Liver (tissue), 9 donors: ENCODE results near the gene TWIST2. TPM values are rescaled to one million over a fixed set of nuclear protein-coding genes. Genes with fewer than 3 reads are reported as not detected.

Experiments used
- DNase-seq: peaks from one replicate; pipeline ENCODE4 v3.0.0-alpha.2; 2017; ENCODE audit warnings: low spot score
- H3K27ac ChIP-seq, 2 donors: one replicate each; pipeline ENCODE4 v1.7.0; 2013; ENCODE audit warnings: inconsistent platforms in 2 of 2, low read length in 2 of 2, control low read depth in 1 of 2, low read depth in 1 of 2, mild to moderate bottlenecking in 1 of 2
- H3K27me3 ChIP-seq, 4 donors: one replicate each; pipeline versions ENCODE4 v1.6.1 to v1.7.0; 2013; ENCODE audit warnings: low read length in 3 of 4, inconsistent platforms in 1 of 4, mild to moderate bottlenecking in 1 of 4, moderate library complexity in 1 of 4; ENCODE audit not compliant: control insufficient read depth in 4 of 4, insufficient read depth in 4 of 4
- H3K36me3 ChIP-seq, 4 donors: one replicate each; pipeline versions ENCODE4 v1.6.1 to v1.7.0; 2013; ENCODE audit warnings: low read length in 3 of 4, mild to moderate bottlenecking in 3 of 4, low read depth in 1 of 4, moderate library complexity in 1 of 4; ENCODE audit not compliant: control insufficient read depth in 4 of 4, insufficient read depth in 3 of 4
- H3K4me1 ChIP-seq, 4 donors: one replicate each; pipeline versions ENCODE4 v1.6.1 to v1.7.0; 2013; ENCODE audit warnings: low read length in 3 of 4, mild to moderate bottlenecking in 3 of 4, moderate library complexity in 1 of 4; ENCODE audit not compliant: control insufficient read depth in 4 of 4, insufficient read depth in 4 of 4
- H3K4me3 ChIP-seq, 3 donors: one replicate each; pipeline versions ENCODE4 v1.6.1 to v1.7.0; 2013; ENCODE audit warnings: low read length in 3 of 3, control low read depth in 1 of 3, low read depth in 1 of 3, mild to moderate bottlenecking in 1 of 3
- H3K9ac ChIP-seq, 2 donors: one replicate each; pipeline ENCODE4 v1.7.0; 2013; ENCODE audit warnings: low read length in 2 of 2, mild to moderate bottlenecking in 2 of 2, moderate library complexity in 2 of 2, control low read depth in 1 of 2, low read depth in 1 of 2
- H3K9me3 ChIP-seq, 4 donors: one replicate each; pipeline versions ENCODE4 v1.6.1 to v1.7.0; 2013; ENCODE audit warnings: low read length in 3 of 4; ENCODE audit not compliant: control insufficient read depth in 4 of 4
- CTCF ChIP-seq: fragments of 150-350 bp; IDR thresholded peaks from 2 replicates; pipeline ENCODE4 v1.5.1; 2017; ENCODE audit warnings: improper control_type of control experiment, low read depth, low read length; ENCODE audit not compliant: missing input control
- EGR1 ChIP-seq, 2 donors: IDR thresholded peaks; 2 replicates each; pipeline ENCODE4 v1.6.1; 2016 to 2018; ENCODE audit warnings: antibody characterized with exemption in 2 of 2, low read depth in 2 of 2
- FOXA1 ChIP-seq: IDR thresholded peaks from 2 replicates; pipeline ENCODE4 v1.6.1; 2016; ENCODE audit warnings: antibody characterized with exemption
- FOXA2 ChIP-seq: IDR thresholded peaks from 2 replicates; pipeline ENCODE4 v1.6.1; 2016; ENCODE audit warnings: antibody characterized with exemption
- GABPA ChIP-seq, 2 donors: IDR thresholded peaks in 1 of 2; conservative IDR thresholded peaks in 1 of 2; 2 replicates each; pipeline ENCODE4 v1.6.1; 2016; ENCODE audit warnings: antibody characterized with exemption in 2 of 2, mild to moderate bottlenecking in 1 of 2, moderate library complexity in 1 of 2
- HNF4A ChIP-seq, 2 donors: conservative IDR thresholded peaks; 2 replicates each; pipeline ENCODE4 v1.6.1; 2016; ENCODE audit warnings: antibody characterized with exemption in 2 of 2, mild to moderate bottlenecking in 2 of 2
- HNF4G ChIP-seq: IDR thresholded peaks from 2 replicates; pipeline ENCODE4 v1.6.1; 2016; ENCODE audit warnings: antibody characterized with exemption
- JUND ChIP-seq, 2 donors: IDR thresholded peaks; 2 replicates each; pipeline ENCODE4 v1.6.1; 2016; ENCODE audit warnings: antibody characterized with exemption in 2 of 2
- MAX ChIP-seq: IDR thresholded peaks from 2 replicates; pipeline ENCODE4 v1.6.1; 2016; ENCODE audit warnings: antibody characterized with exemption
- NR2F2 ChIP-seq: IDR thresholded peaks from 2 replicates; pipeline ENCODE4 v1.6.1; 2016; ENCODE audit warnings: antibody characterized with exemption
- RAD21 ChIP-seq, 2 donors: IDR thresholded peaks; 2 replicates each; pipeline ENCODE4 v1.6.1; 2016; ENCODE audit warnings: antibody characterized with exemption in 2 of 2, mild to moderate bottlenecking in 2 of 2
- RXRA ChIP-seq, 2 donors: IDR thresholded peaks; 2 replicates each; pipeline ENCODE4 v1.6.1; 2017 to 2018; ENCODE audit warnings: antibody characterized with exemption in 2 of 2, mild to moderate bottlenecking in 1 of 2
- SP1 ChIP-seq: IDR thresholded peaks from 2 replicates; pipeline ENCODE4 v1.6.1; 2018; ENCODE audit warnings: antibody characterized with exemption, mild to moderate bottlenecking
- TAF1 ChIP-seq: conservative IDR thresholded peaks from 2 replicates; pipeline ENCODE4 v1.6.1; 2016; ENCODE audit warnings: antibody characterized with exemption, mild to moderate bottlenecking
- YY1 ChIP-seq: IDR thresholded peaks from 2 replicates; pipeline ENCODE4 v1.6.1; 2016; ENCODE audit warnings: antibody characterized with exemption, mild to moderate bottlenecking
- WGBS: extraction: QIAGEN DNeasy Blood & Tissue Kit; methylation state at CpG from one replicate; pipeline ENCODE4 v1.1.7; 2013; 5-methylcytosine and 5-hydroxymethylcytosine counted together
- polyA plus RNA-seq, 2 donors: library from polyadenylated mRNA; stranded (reverse) in 1 of 2; unstranded in 1 of 2; fragments of 200-250 nt in 1 of 2; fragments of >200 nt in 1 of 2; fragmentation: Nextera tagmentation in 1 of 2; extraction: Ambion mirVana in 1 of 2; gene quantifications; one replicate each; pipeline versions ENCODE4 v1.2.1 to v1.2.3, GENCODE V29; 2013 to 2015
- total RNA-seq, 2 donors: library from RNA; depleted of rRNA; stranded (reverse); fragments of >200 nt; gene quantifications; one replicate each; pipeline ENCODE4 v1.2.3, GENCODE V29; 2014
- TF ChIP-seq, protein P1 (sequence below): IDR thresholded peaks from 2 replicates; pipeline ENCODE4 v1.6.1; 2016; ENCODE audit warnings: antibody characterized with exemption
- TF ChIP-seq, protein P2 (sequence below): IDR thresholded peaks from 2 replicates; pipeline ENCODE4 v1.6.1; 2016; ENCODE audit warnings: antibody characterized with exemption
- TF ChIP-seq, protein P3 (sequence below): IDR thresholded peaks from 2 replicates; pipeline ENCODE4 v1.6.1; 2016; ENCODE audit warnings: antibody characterized with exemption, mild to moderate bottlenecking
- donor health status: healthy.
- donor health status: healthy.
- donor health status: healthy.
- donor health status: healthy.
- donor health status: healthy.

The TWIST2 gene
- total and polyA plus RNA-seq, 4 donors = 0.17 to 0.20 (median 0.19) TPM; not detected in 1

DNA sequence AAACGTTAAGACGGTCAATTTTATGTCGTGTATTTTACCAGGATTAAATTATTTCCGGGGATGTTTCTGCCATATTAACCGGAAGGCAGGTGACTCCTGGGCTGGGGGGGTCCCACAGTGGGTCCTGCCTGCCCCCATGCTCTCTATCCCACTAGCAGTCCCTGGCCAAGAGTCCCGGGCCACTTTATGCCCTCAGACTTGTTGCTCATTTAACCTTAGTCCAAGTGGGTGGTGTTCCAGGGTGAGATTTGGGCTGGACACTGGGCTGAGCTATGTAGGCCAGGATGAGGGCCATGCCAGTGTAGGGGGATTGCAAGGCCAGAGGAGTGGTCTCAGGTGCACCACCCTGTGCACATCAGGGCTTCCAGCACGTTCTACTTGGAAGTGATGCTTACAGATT lies 24.1 kb downstream of the TWIST2 start:
- Histone ChIP-seq H3K9ac (no peak overlapping the region), H3K9me3 (no peaks in the 10 kb centered on the region), H3K27me3 (no peaks in the 10 kb centered on the region), H3K27ac (no peak overlapping the region), H3K4me1 (no peaks in the 10 kb centered on the region), H3K36me3 (no peaks in the 10 kb centered on the region), H3K4me3 (no peak overlapping the region)
- no peak for DNase-seq
- 86% methylated on average over 7 of the region's 7 CpGs for WGBS
- no peak for TF ChIP-seq JUND (IDR thresholded peaks at IDR 0.05)
- no peak for TF ChIP-seq YY1
- TF ChIP-seq, protein P1, sequence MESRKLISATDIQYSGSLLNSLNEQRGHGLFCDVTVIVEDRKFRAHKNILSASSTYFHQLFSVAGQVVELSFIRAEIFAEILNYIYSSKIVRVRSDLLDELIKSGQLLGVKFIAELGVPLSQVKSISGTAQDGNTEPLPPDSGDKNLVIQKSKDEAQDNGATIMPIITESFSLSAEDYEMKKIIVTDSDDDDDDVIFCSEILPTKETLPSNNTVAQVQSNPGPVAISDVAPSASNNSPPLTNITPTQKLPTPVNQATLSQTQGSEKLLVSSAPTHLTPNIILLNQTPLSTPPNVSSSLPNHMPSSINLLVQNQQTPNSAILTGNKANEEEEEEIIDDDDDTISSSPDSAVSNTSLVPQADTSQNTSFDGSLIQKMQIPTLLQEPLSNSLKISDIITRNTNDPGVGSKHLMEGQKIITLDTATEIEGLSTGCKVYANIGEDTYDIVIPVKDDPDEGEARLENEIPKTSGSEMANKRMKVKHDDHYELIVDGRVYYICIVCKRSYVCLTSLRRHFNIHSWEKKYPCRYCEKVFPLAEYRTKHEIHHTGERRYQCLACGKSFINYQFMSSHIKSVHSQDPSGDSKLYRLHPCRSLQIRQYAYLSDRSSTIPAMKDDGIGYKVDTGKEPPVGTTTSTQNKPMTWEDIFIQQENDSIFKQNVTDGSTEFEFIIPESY = no peak
- TF ChIP-seq HNF4G = no peak
- TF ChIP-seq, protein P2, sequence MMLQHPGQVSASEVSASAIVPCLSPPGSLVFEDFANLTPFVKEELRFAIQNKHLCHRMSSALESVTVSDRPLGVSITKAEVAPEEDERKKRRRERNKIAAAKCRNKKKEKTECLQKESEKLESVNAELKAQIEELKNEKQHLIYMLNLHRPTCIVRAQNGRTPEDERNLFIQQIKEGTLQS = no peak
- TF ChIP-seq HNF4A (conservative IDR thresholded peaks at IDR 0.05) = no peak
- TF ChIP-seq SP1 = no peak
- TF ChIP-seq EGR1 (IDR thresholded peaks at IDR 0.05; ENCODE audit: low read depth in 2 of 2) = no peak
- no peak for TF ChIP-seq TAF1
- TF ChIP-seq FOXA1 = no peak
- TF ChIP-seq CTCF = no peak
- no peak for TF ChIP-seq MAX
- no peak for TF ChIP-seq NR2F2
- TF ChIP-seq, protein P3, sequence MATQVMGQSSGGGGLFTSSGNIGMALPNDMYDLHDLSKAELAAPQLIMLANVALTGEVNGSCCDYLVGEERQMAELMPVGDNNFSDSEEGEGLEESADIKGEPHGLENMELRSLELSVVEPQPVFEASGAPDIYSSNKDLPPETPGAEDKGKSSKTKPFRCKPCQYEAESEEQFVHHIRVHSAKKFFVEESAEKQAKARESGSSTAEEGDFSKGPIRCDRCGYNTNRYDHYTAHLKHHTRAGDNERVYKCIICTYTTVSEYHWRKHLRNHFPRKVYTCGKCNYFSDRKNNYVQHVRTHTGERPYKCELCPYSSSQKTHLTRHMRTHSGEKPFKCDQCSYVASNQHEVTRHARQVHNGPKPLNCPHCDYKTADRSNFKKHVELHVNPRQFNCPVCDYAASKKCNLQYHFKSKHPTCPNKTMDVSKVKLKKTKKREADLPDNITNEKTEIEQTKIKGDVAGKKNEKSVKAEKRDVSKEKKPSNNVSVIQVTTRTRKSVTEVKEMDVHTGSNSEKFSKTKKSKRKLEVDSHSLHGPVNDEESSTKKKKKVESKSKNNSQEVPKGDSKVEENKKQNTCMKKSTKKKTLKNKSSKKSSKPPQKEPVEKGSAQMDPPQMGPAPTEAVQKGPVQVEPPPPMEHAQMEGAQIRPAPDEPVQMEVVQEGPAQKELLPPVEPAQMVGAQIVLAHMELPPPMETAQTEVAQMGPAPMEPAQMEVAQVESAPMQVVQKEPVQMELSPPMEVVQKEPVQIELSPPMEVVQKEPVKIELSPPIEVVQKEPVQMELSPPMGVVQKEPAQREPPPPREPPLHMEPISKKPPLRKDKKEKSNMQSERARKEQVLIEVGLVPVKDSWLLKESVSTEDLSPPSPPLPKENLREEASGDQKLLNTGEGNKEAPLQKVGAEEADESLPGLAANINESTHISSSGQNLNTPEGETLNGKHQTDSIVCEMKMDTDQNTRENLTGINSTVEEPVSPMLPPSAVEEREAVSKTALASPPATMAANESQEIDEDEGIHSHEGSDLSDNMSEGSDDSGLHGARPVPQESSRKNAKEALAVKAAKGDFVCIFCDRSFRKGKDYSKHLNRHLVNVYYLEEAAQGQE = no peak
- TF ChIP-seq GABPA (IDR thresholded peaks at IDR 0.05 in 1 of 2, conservative IDR thresholded peaks at IDR 0.05 in 1 of 2) = no peak
- no peak for TF ChIP-seq FOXA2
- TF ChIP-seq RXRA (IDR thresholded peaks at IDR 0.05) = no peak
- no peak for TF ChIP-seq RAD21 (IDR thresholded peaks at IDR 0.05)
